ENCODE measurements around the gene ADISSP. TPM values are rescaled to one million over a fixed set of nuclear protein-coding genes. Genes with fewer than 3 reads are reported as not detected.

Gene ADISSP
- total and polyA plus RNA-seq, 2 of the 13 experiments (the other 11 are each of a cell fraction or from before 2014, with no cell fraction given): 38.3 to 90.6 TPM

- no peak overlapping the region for H3K27ac ChIP-seq (ENCODE audit: extremely low read length, insufficient read depth, low read length)
- TF ChIP-seq NFIB (CRISPR knock-in tag; IDR thresholded peaks at IDR 0.05; ENCODE audit: borderline replicate concordance) (0 out of 2 replicates have a peak, but pooled peaks have one; percentile 37), CREB3 (CRISPR knock-in tag; IDR thresholded peaks at IDR 0.05) (no peak), ZNF354B (CRISPR knock-in tag; IDR thresholded peaks at IDR 0.05) (0 out of 2 replicates have a peak, but pooled peaks have one; percentile 53)
- in situ Hi-C loops (cut with HindIII; ENCODE audit: extremely low pct_ligation_motif_present, low pct_unique_long_range_greater_than_20kb): no loop called here
- H3K9me3 ChIP-seq (ENCODE audit: low read length): no peaks in the 10 kb centered on the region
- ATAC-seq: no peak
- ChIA-PET CTCF (ENCODE audit: low intra/inter-chr PET ratio, low total read pairs) (no interaction called here), POLR2A (interaction anchor here (1.1 kb wide), 1 partner anchor 25 kb away, joined by 3 read pairs; no protein-coding TSS in a partner anchor)
- no peaks in the 10 kb centered on the region for H3K36me3 ChIP-seq (replicated peaks in 1 of 2; ENCODE audit: control insufficient read depth in 1 of 2, insufficient read depth in 2 of 2, low read length in 2 of 2)
- no peaks in the 10 kb centered on the region for H4K20me1 ChIP-seq (ENCODE audit: insufficient read depth, low read length)
- H3K4me2 ChIP-seq (ENCODE audit: low read depth, low read length): no peak overlapping the region; the same call in 1 of the 2 replicates
- no peak for DNase-seq (ENCODE audit: low spot score)
- intact Hi-C loops (cut with micrococcal nuclease; ENCODE audit: unreplicated experiment): no loop called here
- no peak overlapping the region for H3K4me3 ChIP-seq (replicated peaks in 1 of 3; ENCODE audit: insufficient read depth in 1 of 3, low read depth in 2 of 3, low read length in 3 of 3)
- peaks cover 62% of the 10 kb centered on the region for H3K4me1 ChIP-seq (ENCODE audit: insufficient read depth, low read length)
- 0% methylated on average over 1 of the region's 1 CpG for WGBS (ENCODE audit: low lambda C conversion rate)
- no peak overlapping the region for H2AFZ ChIP-seq (ENCODE audit: low read length)
- no peak overlapping the region for H3K9ac ChIP-seq (ENCODE audit: insufficient read depth, low read depth, low read length)
- no TSS peak for BruUV-seq (replicated peaks)
- no peak for FAIRE-seq
- H3K27me3 ChIP-seq (ENCODE audit: control insufficient read depth in 1 of 2, insufficient read depth in 2 of 2, low read length in 2 of 2): peaks cover 12 to 47% of the 10 kb centered on the region in 2 experiments; a peak in 4 of 5 replicates
- no peaks in the 10 kb centered on the region for H3K79me2 ChIP-seq (ENCODE audit: insufficient read depth, low read length)
Measured at GRCh38 chr20:3744037-3744436, 23.5 kb downstream of the ADISSP start.

- Histone ChIP-seq H3K27ac (ENCODE audit: extremely low read length, insufficient read depth, low read length) (no peak overlapping the region), H3K9me3 (ENCODE audit: low read length) (no peaks in the 10 kb centered on the region), H3K4me2 (ENCODE audit: low read depth, low read length) (no peak overlapping the region), H2AFZ (ENCODE audit: low read length) (no peak overlapping the region), H3K4me3 (replicated peaks in 1 of 3; ENCODE audit: insufficient read depth in 1 of 3, low read depth in 2 of 3, low read length in 3 of 3) (no peak overlapping the region), H3K27me3 (ENCODE audit: control insufficient read depth in 1 of 2, insufficient read depth in 2 of 2, low read length in 2 of 2) (peaks cover 10 to 46% of the 10 kb centered on the region in 2 experiments), H3K4me1 (ENCODE audit: insufficient read depth, low read length) (peaks cover 62% of the 10 kb centered on the region), H3K9ac (ENCODE audit: insufficient read depth, low read depth, low read length) (no peak overlapping the region), H4K20me1 (ENCODE audit: insufficient read depth, low read length) (no peaks in the 10 kb centered on the region), H3K36me3 (replicated peaks in 1 of 2; ENCODE audit: control insufficient read depth in 1 of 2, insufficient read depth in 2 of 2, low read length in 2 of 2) (no peaks in the 10 kb centered on the region), H3K79me2 (ENCODE audit: insufficient read depth, low read length) (no peaks in the 10 kb centered on the region)
- ChIA-PET POLR2A (interaction anchor here (1.1 kb wide), 1 partner anchor 26 kb away, joined by 3 read pairs; no protein-coding TSS in a partner anchor), CTCF (ENCODE audit: low intra/inter-chr PET ratio, low total read pairs) (no interaction called here)
- TF ChIP-seq EZH2 (conservative IDR thresholded peaks at IDR 0.05; ENCODE audit: low read depth, low read length) (no peak), HNRNPH1 (optimal IDR thresholded peaks at IDR 0.05; ENCODE audit: low read depth, low read length) (no peak), ZNF558 (CRISPR knock-in tag; IDR thresholded peaks at IDR 0.05; ENCODE audit: borderline replicate concordance) (no peak), MTA1 (CRISPR knock-in tag; IDR thresholded peaks at IDR 0.05; ENCODE audit: borderline replicate concordance) (no peak), ZBTB20 (CRISPR knock-in tag; IDR thresholded peaks at IDR 0.05; ENCODE audit: borderline replicate concordance, low read depth) (no peak), ZNF549 (CRISPR knock-in tag; IDR thresholded peaks at IDR 0.05) (no peak), ZNF143 (CRISPR knock-in tag; IDR thresholded peaks at IDR 0.05) (no peak), ZNF772 (CRISPR knock-in tag; IDR thresholded peaks at IDR 0.05) (no peak), AKAP8 (CRISPR knock-in tag; IDR thresholded peaks at IDR 0.05) (no peak), NFIC (IDR thresholded peaks at IDR 0.05; ENCODE audit: low read length) (no peak), E2F5 (CRISPR knock-in tag; conservative IDR thresholded peaks at IDR 0.05) (no peak), GLMP (CRISPR knock-in tag; IDR thresholded peaks at IDR 0.05; ENCODE audit: borderline replicate concordance) (no peak), PCBP2 (optimal IDR thresholded peaks at IDR 0.05; ENCODE audit: low read depth, low read length, poor library complexity, severe bottlenecking) (no peak)
- 29% methylated on average over 2 of the region's 2 CpGs for WGBS (ENCODE audit: low lambda C conversion rate)
- ATAC-seq: no peak
- FAIRE-seq: no peak
- no peak for DNase-seq (ENCODE audit: low spot score)
- in situ Hi-C loops (cut with HindIII; ENCODE audit: extremely low pct_ligation_motif_present, low pct_unique_long_range_greater_than_20kb): no loop called here
- BruUV-seq (replicated peaks): no TSS peak
- intact Hi-C loops (cut with micrococcal nuclease; ENCODE audit: unreplicated experiment): no loop called here
Measured at GRCh38 chr20:3743251-3743650, 24.3 kb downstream of the ADISSP start.

Measured in HepG2 (cell line).